A673 (cell line): ENCODE results near the gene ARSB. TPM values are rescaled to one million over a fixed set of nuclear protein-coding genes. Genes with fewer than 3 reads are reported as not detected.

ENCODE experiments used
- BruUV-seq: library from RNA; stranded (reverse); fragments of 400-500 nt; replicated peaks from 2 replicates; lab custom pipeline; 2021; lab: Mats Ljungman, UMichigan
- CTCF ChIA-PET: fragments of 300-600 bp; sonication (Branson Sonifier 250); formaldehyde crosslinking; loops from one replicate; lab custom pipeline; 2022; ENCODE audit warnings: antibody characterized with exemption; lab: Charles Lee
- POLR2A ChIA-PET: fragments of 300-600 bp; sonication (Branson Sonifier 250); formaldehyde crosslinking; loops from one replicate; lab custom pipeline; 2022; ENCODE audit warnings: antibody characterized with exemption; ENCODE audit not compliant: low non-redundant PET; lab: Charles Lee
- DNase-seq: peaks from one replicate; pipeline ENCODE4 v3.0.0-alpha.2; 2015; ENCODE audit warnings: low spot score
- H3K27ac ChIP-seq: fragments of 200-600 bp; sonication (generic); 2 replicates; pipeline ENCODE4 v1.5.1; 2016; ENCODE audit warnings: mixed run types, low read depth, mild to moderate bottlenecking, mixed read lengths, antibody characterized with exemption, low read length; ENCODE audit not compliant: poor library complexity, severe bottlenecking
- H3K27me3 ChIP-seq: fragments of 200-600 bp; sonication (generic); replicated peaks from 2 replicates; pipeline ENCODE4 v1.6.1; 2017; ENCODE audit warnings: mixed run types, low read depth, mild to moderate bottlenecking, mixed read lengths, antibody characterized with exemption, low read length; ENCODE audit not compliant: insufficient read depth, poor library complexity
- H3K36me3 ChIP-seq: fragments of 200-600 bp; sonication (generic); 2 replicates; pipeline ENCODE4 v1.6.1; 2016; ENCODE audit warnings: mixed run types, mild to moderate bottlenecking, mixed read lengths, antibody characterized with exemption, low read length; ENCODE audit not compliant: insufficient read depth, poor library complexity, severe bottlenecking
- H3K4me1 ChIP-seq: fragments of 200-600 bp; sonication (generic); 2 replicates; pipeline ENCODE4 v1.6.1; 2017; ENCODE audit warnings: mixed run types, mild to moderate bottlenecking, mixed read lengths, antibody characterized with exemption, low read length; ENCODE audit not compliant: insufficient read depth, poor library complexity, severe bottlenecking
- H3K4me3 ChIP-seq: fragments of 200-600 bp; sonication (generic); 2 replicates; pipeline ENCODE4 v1.5.1; 2016; ENCODE audit warnings: low read depth, mixed run types, mild to moderate bottlenecking, mixed read lengths, low read length; ENCODE audit not compliant: poor library complexity, severe bottlenecking
- H3K9me3 ChIP-seq: fragments of 200-600 bp; sonication (generic); 2 replicates; pipeline ENCODE4 v1.6.1; 2016; ENCODE audit warnings: mixed run types, low read depth, mild to moderate bottlenecking, mixed read lengths, antibody characterized with exemption, low read length; ENCODE audit not compliant: poor library complexity, severe bottlenecking
- EZH2 ChIP-seq: fragments of 200-600 bp; sonication (generic); IDR thresholded peaks from 2 replicates; pipeline ENCODE4 v1.6.1; 2017; ENCODE audit warnings: borderline replicate concordance, low read depth, mild to moderate bottlenecking, mixed read lengths, antibody characterized with exemption, low read length; ENCODE audit not compliant: poor library complexity, severe bottlenecking
- intact Hi-C: fragments of 100-400 bp; cut with micrococcal nuclease; formaldehyde crosslinking; loops from one replicate; pipeline ENCODE4 v1.10.0; 2022; ENCODE audit not compliant: unreplicated experiment
- total RNA-seq: library from RNA; stranded (reverse); gene quantifications from 2 replicates; pipeline ENCODE4 v1.2.3, GENCODE V29; 2021
- TF ChIP-seq, protein P1 (sequence below): fragments of 300-800, 200-600 bp; sonication (generic); conservative IDR thresholded peaks from 2 replicates; pipeline ENCODE4 v1.5.1; 2017; ENCODE audit warnings: low read depth, mild to moderate bottlenecking, antibody characterized with exemption, low read length, moderate library complexity, mixed read lengths

Gene ARSB
- total RNA-seq, 1 experiment from 2014 or later: 16.8 TPM

DNA sequence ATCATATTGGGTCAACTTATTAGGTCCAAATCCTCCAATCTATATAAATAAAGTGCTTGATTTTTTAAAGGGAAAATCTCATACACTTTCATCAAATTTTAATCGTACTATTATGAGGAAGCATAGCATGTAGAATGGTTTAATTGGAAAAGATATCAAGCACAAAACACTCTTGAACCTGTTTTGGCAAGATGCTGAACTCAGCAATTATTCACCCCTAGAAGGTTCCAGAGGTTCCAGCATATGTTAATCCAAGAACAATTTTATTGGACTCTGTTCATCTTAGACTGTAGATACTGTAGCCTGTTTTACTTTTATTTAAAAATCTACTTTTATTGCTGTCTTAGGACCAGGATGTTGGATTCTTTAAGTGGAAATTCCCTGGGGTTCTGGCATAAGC, 244.1 kb downstream of the ARSB start:
- CTCF ChIA-PET: no interaction called here
- BruUV-seq: no TSS peak
- intact Hi-C loops: no loop called here

DNA sequence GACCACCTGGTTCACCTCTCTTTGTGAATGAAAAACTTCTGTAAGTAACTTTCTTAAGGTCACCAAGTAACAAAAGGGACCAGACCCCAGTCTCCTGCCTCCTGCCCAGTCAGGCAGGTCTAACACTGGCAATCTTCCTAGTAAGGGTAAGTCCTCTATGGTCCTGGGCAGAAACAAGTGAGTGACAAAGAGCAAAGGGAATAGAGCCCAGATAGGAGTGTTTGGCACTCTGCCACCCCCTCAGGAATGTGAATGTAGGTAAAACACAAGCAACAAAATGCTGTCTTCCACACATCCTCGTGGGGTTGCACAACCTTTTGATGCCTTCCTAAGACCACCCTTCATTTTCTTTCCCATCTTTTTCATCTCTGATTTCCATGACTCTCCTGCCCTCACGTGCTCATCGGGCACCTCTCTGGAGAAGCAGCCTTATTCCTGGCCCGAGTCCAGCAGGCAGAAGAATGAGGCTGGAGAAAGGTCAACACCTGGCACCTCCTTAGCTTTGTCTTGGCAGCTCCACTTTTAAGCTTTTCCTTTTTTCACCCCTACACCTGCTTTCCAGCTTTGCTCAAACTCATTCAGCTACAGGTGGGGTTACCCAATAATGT, 246.3 kb downstream of the ARSB start:
- Histone ChIP-seq H3K27ac (no peak overlapping the region), H3K4me1 (no peaks in the 10 kb centered on the region), H3K36me3 (no peaks in the 10 kb centered on the region), H3K4me3 (no peak overlapping the region), H3K9me3 (no peaks in the 10 kb centered on the region), H3K27me3 (no peaks in the 10 kb centered on the region)
- POLR2A ChIA-PET: no interaction called here
- DNase-seq: no peak
- intact Hi-C loops: no loop called here
- BruUV-seq: no TSS peak
- no peak for TF ChIP-seq EZH2
- TF ChIP-seq, protein P1, sequence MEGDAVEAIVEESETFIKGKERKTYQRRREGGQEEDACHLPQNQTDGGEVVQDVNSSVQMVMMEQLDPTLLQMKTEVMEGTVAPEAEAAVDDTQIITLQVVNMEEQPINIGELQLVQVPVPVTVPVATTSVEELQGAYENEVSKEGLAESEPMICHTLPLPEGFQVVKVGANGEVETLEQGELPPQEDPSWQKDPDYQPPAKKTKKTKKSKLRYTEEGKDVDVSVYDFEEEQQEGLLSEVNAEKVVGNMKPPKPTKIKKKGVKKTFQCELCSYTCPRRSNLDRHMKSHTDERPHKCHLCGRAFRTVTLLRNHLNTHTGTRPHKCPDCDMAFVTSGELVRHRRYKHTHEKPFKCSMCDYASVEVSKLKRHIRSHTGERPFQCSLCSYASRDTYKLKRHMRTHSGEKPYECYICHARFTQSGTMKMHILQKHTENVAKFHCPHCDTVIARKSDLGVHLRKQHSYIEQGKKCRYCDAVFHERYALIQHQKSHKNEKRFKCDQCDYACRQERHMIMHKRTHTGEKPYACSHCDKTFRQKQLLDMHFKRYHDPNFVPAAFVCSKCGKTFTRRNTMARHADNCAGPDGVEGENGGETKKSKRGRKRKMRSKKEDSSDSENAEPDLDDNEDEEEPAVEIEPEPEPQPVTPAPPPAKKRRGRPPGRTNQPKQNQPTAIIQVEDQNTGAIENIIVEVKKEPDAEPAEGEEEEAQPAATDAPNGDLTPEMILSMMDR: no peak
- CTCF ChIA-PET: no interaction called here

More for the DNA sequence above, 244.1 kb downstream of the ARSB start:
- no peaks in the 10 kb centered on the region for H3K4me1 ChIP-seq
- H3K27me3 ChIP-seq: peaks cover 3% of the 10 kb centered on the region
- H3K27ac ChIP-seq: no peak overlapping the region
- POLR2A ChIA-PET: no interaction called here
- no peak for DNase-seq
- H3K36me3 ChIP-seq: no peaks in the 10 kb centered on the region
- H3K4me3 ChIP-seq: no peak overlapping the region
- TF ChIP-seq EZH2: no peak
- H3K9me3 ChIP-seq: no peaks in the 10 kb centered on the region

DNA sequence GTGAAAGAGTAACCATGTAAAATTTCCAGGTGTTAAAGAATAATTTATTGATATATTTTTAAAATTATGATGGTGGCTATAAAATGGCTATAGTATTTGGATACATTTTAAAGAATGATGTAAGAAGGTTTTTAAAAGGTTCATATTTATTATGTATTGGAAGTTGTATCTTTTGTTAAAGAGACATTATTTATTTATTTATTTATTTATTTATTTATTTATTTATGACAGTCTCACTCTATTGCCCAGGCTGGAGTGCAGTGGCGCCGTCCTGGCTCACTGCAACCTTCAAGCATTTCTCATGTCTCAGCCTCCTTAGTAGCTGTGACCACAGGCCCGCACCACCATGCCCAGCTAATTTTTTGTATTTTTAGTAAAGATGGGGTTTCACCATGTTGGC, 247.0 kb downstream of the ARSB start:
- CTCF ChIA-PET: no interaction called here
- intact Hi-C loops: no loop called here
- POLR2A ChIA-PET: no interaction called here

More for the DNA sequence above, 247.0 kb downstream of the ARSB start:
- Histone ChIP-seq H3K4me1 (no peaks in the 10 kb centered on the region), H3K9me3 (no peaks in the 10 kb centered on the region), H3K27me3 (no peaks in the 10 kb centered on the region), H3K36me3 (no peaks in the 10 kb centered on the region), H3K27ac (no peak overlapping the region), H3K4me3 (no peak overlapping the region)
- no TSS peak for BruUV-seq
- DNase-seq: no peak
- TF ChIP-seq, protein P1: no peak
- no peak for TF ChIP-seq EZH2
